ENCODE results near the gene OSBPL7. TPM values are rescaled to one million over a fixed set of nuclear protein-coding genes. Genes with fewer than 3 reads are reported as not detected.
A peak's percentile ranks its signal among the peaks of the same experiment; 100 is the strongest.

OSBPL7 gene
- total and polyA plus RNA-seq, 2 donors from 2014 or later = 5.3 to 21.2 TPM

GRCh38 chr17:47857551-47858455 is 36.2 kb upstream of the OSBPL7 start:
- no peaks in the 10 kb centered on the region for H3K4me1 ChIP-seq (ENCODE audit: control insufficient read depth in 2 of 3, insufficient read depth in 2 of 3, low read depth in 1 of 3, low read length in 3 of 3)
- H3K9me3 ChIP-seq (ENCODE audit: control insufficient read depth in 2 of 3, insufficient read depth in 1 of 3, low read length in 3 of 3) = no peaks in the 10 kb centered on the region
- intact Hi-C loops (cut with DNase I) = no loop called here
- no peak overlapping the region for H3K9ac ChIP-seq (ENCODE audit: low read length in 3 of 3)
- H3K4me3 ChIP-seq (ENCODE audit: low read length in 3 of 3) = no peak overlapping the region
- DNase-seq (no peak), FAIRE-seq (no peak)
- H3K27me3 ChIP-seq (ENCODE audit: control insufficient read depth, insufficient read depth, low read length) = peaks cover 20% of the 10 kb centered on the region
- no peak overlapping the region for H3K27ac ChIP-seq (ENCODE audit: low read depth in 2 of 2, low read length in 2 of 2)
- no peaks in the 10 kb centered on the region for H3K36me3 ChIP-seq (ENCODE audit: control insufficient read depth in 2 of 3, insufficient read depth in 3 of 3, low read length in 3 of 3)
- TF ChIP-seq CTCF (IDR thresholded peaks at IDR 0.05; ENCODE audit: borderline replicate concordance, extremely low read depth, insufficient read depth) = no peak

GRCh38 chr17:47856830-47857229 is 35.2 kb upstream of the OSBPL7 start:
- FAIRE-seq (no peak), DNase-seq (no peak)
- intact Hi-C loops (cut with DNase I) = no loop called here
- no peak for TF ChIP-seq CTCF (IDR thresholded peaks at IDR 0.05; ENCODE audit: borderline replicate concordance, extremely low read depth, insufficient read depth)
- peaks cover 0 to 3% (median 0%) of the 10 kb centered on the region in 3 donors for H3K4me1 ChIP-seq (ENCODE audit: control insufficient read depth in 2 of 3, insufficient read depth in 2 of 3, low read depth in 1 of 3, low read length in 3 of 3)
- H3K27ac ChIP-seq (ENCODE audit: low read depth in 2 of 2, low read length in 2 of 2) = no peak overlapping the region
- H3K36me3 ChIP-seq (ENCODE audit: control insufficient read depth in 2 of 3, insufficient read depth in 3 of 3, low read length in 3 of 3) = no peaks in the 10 kb centered on the region
- H3K4me3 ChIP-seq (ENCODE audit: low read length in 3 of 3) = no peak overlapping the region
- H3K27me3 ChIP-seq (ENCODE audit: control insufficient read depth, insufficient read depth, low read length) = peaks cover 29% of the 10 kb centered on the region
- no peak overlapping the region for H3K9ac ChIP-seq (ENCODE audit: low read length in 3 of 3)
- no peaks in the 10 kb centered on the region for H3K9me3 ChIP-seq (ENCODE audit: control insufficient read depth in 2 of 3, insufficient read depth in 1 of 3, low read length in 3 of 3)

GRCh38 chr17:47855737-47856136 is 34.1 kb upstream of the OSBPL7 start:
- Histone ChIP-seq H3K27ac (ENCODE audit: low read depth in 2 of 2, low read length in 2 of 2) (peak overlapping the region in 1 of 2 donors; percentile 45), H3K9ac (ENCODE audit: low read length in 3 of 3) (no peak overlapping the region), H3K27me3 (ENCODE audit: control insufficient read depth, insufficient read depth, low read length) (peaks cover 31% of the 10 kb centered on the region), H3K4me1 (ENCODE audit: control insufficient read depth in 2 of 3, insufficient read depth in 2 of 3, low read depth in 1 of 3, low read length in 3 of 3) (peaks cover 0 to 3% (median 3%) of the 10 kb centered on the region in 3 donors), H3K9me3 (ENCODE audit: control insufficient read depth in 2 of 3, insufficient read depth in 1 of 3, low read length in 3 of 3) (no peaks in the 10 kb centered on the region), H3K4me3 (ENCODE audit: low read length in 3 of 3) (no peak overlapping the region), H3K36me3 (ENCODE audit: control insufficient read depth in 2 of 3, insufficient read depth in 3 of 3, low read length in 3 of 3) (no peaks in the 10 kb centered on the region)
- FAIRE-seq = no peak
- DNase-seq = peak in 1 of 5 donors; percentile 50
- TF ChIP-seq CTCF (IDR thresholded peaks at IDR 0.05; ENCODE audit: borderline replicate concordance, extremely low read depth, insufficient read depth) = no peak
- intact Hi-C loops (cut with DNase I) = no loop called here

All from kidney (tissue), 14 donors.